Neural cell (in vitro differentiated cells): ENCODE data around the gene YLPM1. TPM values are rescaled to one million over a fixed set of nuclear protein-coding genes. Genes with fewer than 3 reads are reported as not detected.

Experiments used
- H2AFZ ChIP-seq: fragments of 200-600, 300-800 bp; sonication (generic), shearing (Covaris generic); 2 replicates; pipeline ENCODE4 v1.6.0; 2014; ENCODE audit warnings: low read depth, mild to moderate bottlenecking, antibody characterized with exemption, low read length, moderate library complexity
- H3F3A ChIP-seq: fragments of 200-600 bp; shearing (Covaris generic); 2 replicates; pipeline ENCODE4 v1.6.1; 2016; ENCODE audit warnings: mild to moderate bottlenecking, moderate library complexity, mixed read lengths, antibody characterized with exemption, low read length; ENCODE audit not compliant: insufficient read depth, poor library complexity, severe bottlenecking
- H3K27ac ChIP-seq: fragments of 200-600, 300-800 bp; sonication (generic), shearing (Covaris generic); 2 replicates; pipeline ENCODE4 v1.5.1; 2014; ENCODE audit warnings: mild to moderate bottlenecking, low read length, moderate library complexity
- H3K27me3 ChIP-seq: fragments of 300-800, 200-600 bp; sonication (generic), shearing (Covaris generic); 2 replicates; pipeline ENCODE4 v1.6.0; 2014; ENCODE audit warnings: mild to moderate bottlenecking, low read depth, low read length, moderate library complexity; ENCODE audit not compliant: insufficient read depth
- H3K36me3 ChIP-seq: fragments of 300-800, 200-600 bp; sonication (generic), shearing (Covaris generic); 2 replicates; pipeline ENCODE4 v1.5.1; 2014; ENCODE audit warnings: mild to moderate bottlenecking, antibody characterized with exemption, low read length, moderate library complexity; ENCODE audit not compliant: insufficient read depth
- H3K4me2 ChIP-seq: fragments of 300-800, 200-600 bp; sonication (generic), shearing (Covaris generic); 2 replicates; pipeline ENCODE4 v1.6.0; 2014; ENCODE audit warnings: mild to moderate bottlenecking, low read length
- H3K4me3 ChIP-seq: fragments of 300-800, 200-600 bp; sonication (generic), shearing (Covaris generic); 2 replicates; pipeline ENCODE4 v1.5.1; 2014; ENCODE audit warnings: mild to moderate bottlenecking, low read length, moderate library complexity
- H3K79me2 ChIP-seq: fragments of 200-600 bp; shearing (Covaris generic); replicated peaks from 2 replicates; pipeline ENCODE4 v1.6.0; 2014; ENCODE audit warnings: mild to moderate bottlenecking, low read length, moderate library complexity; ENCODE audit not compliant: insufficient read depth
- H3K9ac ChIP-seq: fragments of 300-800, 200-600 bp; sonication (generic), shearing (Covaris generic); 2 replicates; pipeline ENCODE4 v1.6.1; 2016; ENCODE audit warnings: mild to moderate bottlenecking, low read length, mixed read lengths
- H3K9me2 ChIP-seq: fragments of 200-600 bp; shearing (Covaris generic); 2 replicates; pipeline ENCODE4 v1.6.1; 2016; ENCODE audit warnings: mild to moderate bottlenecking, low read length, mixed read lengths; ENCODE audit not compliant: insufficient read depth
- H3K9me3 ChIP-seq: fragments of 200-600, 300-800 bp; sonication (generic), shearing (Covaris generic); 2 replicates; pipeline ENCODE4 v1.6.1; 2016; ENCODE audit warnings: mild to moderate bottlenecking, mixed run types, low read length, moderate library complexity, mixed read lengths
- H4K20me1 ChIP-seq: fragments of 200-600 bp; shearing (Covaris generic); 2 replicates; pipeline ENCODE4 v1.6.1; 2016; ENCODE audit warnings: mild to moderate bottlenecking, mixed run types; ENCODE audit not compliant: insufficient read depth
- EP300 ChIP-seq: fragments of 450-650 bp; conservative IDR thresholded peaks from 2 replicates; pipeline ENCODE4 v1.6.1; 2014; ENCODE audit warnings: antibody characterized with exemption, mild to moderate bottlenecking, moderate library complexity; ENCODE audit not compliant: poor library complexity, severe bottlenecking
- EZH2 ChIP-seq: fragments of 200-600, 300-800 bp; shearing (Covaris generic), sonication (generic); IDR thresholded peaks from 2 replicates; pipeline ENCODE4 v1.6.1; 2014; ENCODE audit warnings: antibody characterized with exemption, low read length, borderline replicate concordance, mild to moderate bottlenecking; ENCODE audit not compliant: insufficient read depth, poor library complexity, severe bottlenecking
- MXI1 ChIP-seq: fragments of 450-650 bp; conservative IDR thresholded peaks from 2 replicates; pipeline ENCODE4 v1.6.1; 2014; ENCODE audit warnings: antibody characterized with exemption, mild to moderate bottlenecking; ENCODE audit not compliant: poor library complexity, severe bottlenecking
- POLR2AphosphoS5 ChIP-seq: IDR thresholded peaks from 2 replicates; pipeline ENCODE4 v1.6.1; 2012
- RAD21 ChIP-seq: fragments of 450-650 bp; conservative IDR thresholded peaks from 2 replicates; pipeline ENCODE4 v1.6.1; 2014; ENCODE audit warnings: antibody characterized with exemption, mild to moderate bottlenecking, moderate library complexity
- SMC3 ChIP-seq: fragments of 450-650 bp; conservative IDR thresholded peaks from 2 replicates; pipeline ENCODE4 v1.6.1; 2014; ENCODE audit warnings: antibody characterized with exemption, mild to moderate bottlenecking, moderate library complexity; ENCODE audit not compliant: poor library complexity
- TAF1 ChIP-seq: IDR thresholded peaks from 2 replicates; pipeline ENCODE4 v1.6.1; 2012; ENCODE audit warnings: low read depth
- polyA plus RNA-seq: library from polyadenylated mRNA; depleted of rRNA; stranded (reverse); fragments of >200 nt; gene quantifications from 2 replicates; pipeline ENCODE4 v1.2.3, GENCODE V29; 2014
- TF ChIP-seq, protein P1 (sequence below): fragments of 450-650 bp; IDR thresholded peaks from 2 replicates; pipeline ENCODE4 v1.5.1; 2014; ENCODE audit warnings: antibody characterized with exemption, mild to moderate bottlenecking, moderate library complexity; ENCODE audit not compliant: poor library complexity, severe bottlenecking
- TF ChIP-seq, protein P2 (sequence below): IDR thresholded peaks from 2 replicates; pipeline ENCODE4 v1.6.1; 2012; ENCODE audit warnings: borderline replicate concordance

Gene YLPM1
- polyA plus RNA-seq, 1 donor from 2014 or later = 63.4 TPM

DNA sequence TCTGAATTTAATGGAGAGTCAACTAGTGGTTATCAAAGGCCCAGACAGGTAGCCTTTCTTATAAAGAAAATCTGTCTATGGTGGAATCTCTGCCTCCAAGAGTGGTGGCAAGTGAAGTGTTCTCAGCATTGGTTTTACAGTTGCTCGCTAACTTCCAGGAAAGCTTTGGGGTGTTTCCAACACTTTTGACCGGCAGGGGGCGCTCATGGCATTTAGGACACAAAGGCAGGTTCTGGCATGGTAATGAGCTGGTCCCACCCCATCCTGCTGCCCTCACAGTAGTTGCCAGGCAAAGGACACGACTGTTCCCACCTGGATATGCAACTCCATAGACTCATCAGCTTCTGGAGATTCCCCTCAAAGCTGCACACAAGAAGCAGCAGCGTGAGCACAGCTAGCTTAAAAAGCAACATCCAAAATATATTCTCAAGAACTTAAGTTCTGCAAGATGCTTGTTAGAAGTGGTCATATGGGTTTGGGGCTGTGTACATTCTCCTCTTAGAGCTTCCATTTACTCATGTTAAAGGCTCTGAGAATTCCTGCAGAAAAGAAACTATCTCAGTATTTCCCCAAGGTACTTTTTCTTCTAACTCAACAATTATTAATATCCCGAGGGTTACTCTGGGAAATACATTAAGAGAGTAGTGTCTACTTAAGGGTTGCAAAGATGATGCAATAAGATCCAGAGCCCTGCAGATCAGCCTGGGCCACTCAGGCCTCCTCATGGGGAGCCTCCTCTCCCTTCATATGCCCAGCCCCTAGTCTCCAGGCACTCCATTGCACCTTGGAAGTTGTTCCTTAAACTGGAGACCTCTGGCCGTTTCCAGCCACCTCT lies 98.0 kb downstream of the YLPM1 start:
- H3F3A ChIP-seq = no peaks in the 10 kb centered on the region
- H3K9me2 ChIP-seq = no peaks in the 10 kb centered on the region
- no peak overlapping the region for H3K4me2 ChIP-seq
- no peaks in the 10 kb centered on the region for H3K27me3 ChIP-seq
- H3K79me2 ChIP-seq = no peaks in the 10 kb centered on the region
- no peaks in the 10 kb centered on the region for H3K36me3 ChIP-seq
- TF ChIP-seq, protein P1, sequence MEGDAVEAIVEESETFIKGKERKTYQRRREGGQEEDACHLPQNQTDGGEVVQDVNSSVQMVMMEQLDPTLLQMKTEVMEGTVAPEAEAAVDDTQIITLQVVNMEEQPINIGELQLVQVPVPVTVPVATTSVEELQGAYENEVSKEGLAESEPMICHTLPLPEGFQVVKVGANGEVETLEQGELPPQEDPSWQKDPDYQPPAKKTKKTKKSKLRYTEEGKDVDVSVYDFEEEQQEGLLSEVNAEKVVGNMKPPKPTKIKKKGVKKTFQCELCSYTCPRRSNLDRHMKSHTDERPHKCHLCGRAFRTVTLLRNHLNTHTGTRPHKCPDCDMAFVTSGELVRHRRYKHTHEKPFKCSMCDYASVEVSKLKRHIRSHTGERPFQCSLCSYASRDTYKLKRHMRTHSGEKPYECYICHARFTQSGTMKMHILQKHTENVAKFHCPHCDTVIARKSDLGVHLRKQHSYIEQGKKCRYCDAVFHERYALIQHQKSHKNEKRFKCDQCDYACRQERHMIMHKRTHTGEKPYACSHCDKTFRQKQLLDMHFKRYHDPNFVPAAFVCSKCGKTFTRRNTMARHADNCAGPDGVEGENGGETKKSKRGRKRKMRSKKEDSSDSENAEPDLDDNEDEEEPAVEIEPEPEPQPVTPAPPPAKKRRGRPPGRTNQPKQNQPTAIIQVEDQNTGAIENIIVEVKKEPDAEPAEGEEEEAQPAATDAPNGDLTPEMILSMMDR = peak; percentile 78
- TF ChIP-seq EP300 (no peak), RAD21 (peak; percentile 71), SMC3 (peak; percentile 73), TAF1 (no peak), MXI1 (no peak), EZH2 (no peak)
- H3K4me3 ChIP-seq = no peak overlapping the region
- H4K20me1 ChIP-seq = no peaks in the 10 kb centered on the region
- no peaks in the 10 kb centered on the region for H3K9me3 ChIP-seq
- no peak overlapping the region for H2AFZ ChIP-seq
- H3K27ac ChIP-seq = no peak overlapping the region
- H3K9ac ChIP-seq = no peak overlapping the region

DNA sequence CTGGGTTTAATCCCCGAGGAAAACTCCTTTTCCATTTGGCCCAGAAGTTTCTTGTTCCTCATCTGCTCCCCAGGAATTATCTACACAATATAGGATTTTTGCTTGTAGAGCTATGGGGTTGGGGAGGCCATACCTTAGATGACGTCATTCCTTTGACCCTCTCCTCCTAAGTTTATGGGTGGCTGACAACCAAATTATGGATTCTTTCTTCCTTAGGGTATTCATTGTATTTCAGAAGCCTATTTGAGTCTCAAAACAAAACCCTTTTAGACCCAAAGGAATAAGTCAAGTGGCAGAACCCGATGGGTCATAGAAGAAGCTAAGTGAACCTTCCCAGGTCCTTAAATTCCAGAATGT lies 98.6 kb downstream of the YLPM1 start:
- Histone ChIP-seq H3K79me2 (no peaks in the 10 kb centered on the region), H3K9me3 (no peaks in the 10 kb centered on the region), H3K36me3 (no peaks in the 10 kb centered on the region), H3K27me3 (no peaks in the 10 kb centered on the region), H3K9ac (no peak overlapping the region), H3K4me2 (no peak overlapping the region), H3K4me3 (no peak overlapping the region), H3K9me2 (no peaks in the 10 kb centered on the region), H3F3A (no peaks in the 10 kb centered on the region), H3K27ac (no peak overlapping the region), H4K20me1 (no peaks in the 10 kb centered on the region), H2AFZ (no peak overlapping the region)
- TF ChIP-seq POLR2AphosphoS5 (no peak), EZH2 (no peak), EP300 (no peak), MXI1 (no peak), SMC3 (no peak), TAF1 (no peak), RAD21 (no peak)
- TF ChIP-seq, protein P1 = no peak
- TF ChIP-seq, protein P2, sequence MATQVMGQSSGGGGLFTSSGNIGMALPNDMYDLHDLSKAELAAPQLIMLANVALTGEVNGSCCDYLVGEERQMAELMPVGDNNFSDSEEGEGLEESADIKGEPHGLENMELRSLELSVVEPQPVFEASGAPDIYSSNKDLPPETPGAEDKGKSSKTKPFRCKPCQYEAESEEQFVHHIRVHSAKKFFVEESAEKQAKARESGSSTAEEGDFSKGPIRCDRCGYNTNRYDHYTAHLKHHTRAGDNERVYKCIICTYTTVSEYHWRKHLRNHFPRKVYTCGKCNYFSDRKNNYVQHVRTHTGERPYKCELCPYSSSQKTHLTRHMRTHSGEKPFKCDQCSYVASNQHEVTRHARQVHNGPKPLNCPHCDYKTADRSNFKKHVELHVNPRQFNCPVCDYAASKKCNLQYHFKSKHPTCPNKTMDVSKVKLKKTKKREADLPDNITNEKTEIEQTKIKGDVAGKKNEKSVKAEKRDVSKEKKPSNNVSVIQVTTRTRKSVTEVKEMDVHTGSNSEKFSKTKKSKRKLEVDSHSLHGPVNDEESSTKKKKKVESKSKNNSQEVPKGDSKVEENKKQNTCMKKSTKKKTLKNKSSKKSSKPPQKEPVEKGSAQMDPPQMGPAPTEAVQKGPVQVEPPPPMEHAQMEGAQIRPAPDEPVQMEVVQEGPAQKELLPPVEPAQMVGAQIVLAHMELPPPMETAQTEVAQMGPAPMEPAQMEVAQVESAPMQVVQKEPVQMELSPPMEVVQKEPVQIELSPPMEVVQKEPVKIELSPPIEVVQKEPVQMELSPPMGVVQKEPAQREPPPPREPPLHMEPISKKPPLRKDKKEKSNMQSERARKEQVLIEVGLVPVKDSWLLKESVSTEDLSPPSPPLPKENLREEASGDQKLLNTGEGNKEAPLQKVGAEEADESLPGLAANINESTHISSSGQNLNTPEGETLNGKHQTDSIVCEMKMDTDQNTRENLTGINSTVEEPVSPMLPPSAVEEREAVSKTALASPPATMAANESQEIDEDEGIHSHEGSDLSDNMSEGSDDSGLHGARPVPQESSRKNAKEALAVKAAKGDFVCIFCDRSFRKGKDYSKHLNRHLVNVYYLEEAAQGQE = no peak
